Activated CD8-positive, alpha-beta memory T cell treated with anti-CD3 and anti-CD28 coated beads, Interleukin-2, amount 50 U/mL, for 24 hours (primary cell): ENCODE measurements around the gene DPEP3.
"Not testable (repeated sequence)": the region's sequence is repeated elsewhere in the genome, so short reads cannot be mapped to it uniquely, and the experiment has no call there.

ENCODE experiments used
- DNase-seq: peaks from one replicate; pipeline ENCODE4 v3.0.0-alpha.2; 2020; ENCODE audit errors: extremely low read depth

The DPEP3 gene

DNA sequence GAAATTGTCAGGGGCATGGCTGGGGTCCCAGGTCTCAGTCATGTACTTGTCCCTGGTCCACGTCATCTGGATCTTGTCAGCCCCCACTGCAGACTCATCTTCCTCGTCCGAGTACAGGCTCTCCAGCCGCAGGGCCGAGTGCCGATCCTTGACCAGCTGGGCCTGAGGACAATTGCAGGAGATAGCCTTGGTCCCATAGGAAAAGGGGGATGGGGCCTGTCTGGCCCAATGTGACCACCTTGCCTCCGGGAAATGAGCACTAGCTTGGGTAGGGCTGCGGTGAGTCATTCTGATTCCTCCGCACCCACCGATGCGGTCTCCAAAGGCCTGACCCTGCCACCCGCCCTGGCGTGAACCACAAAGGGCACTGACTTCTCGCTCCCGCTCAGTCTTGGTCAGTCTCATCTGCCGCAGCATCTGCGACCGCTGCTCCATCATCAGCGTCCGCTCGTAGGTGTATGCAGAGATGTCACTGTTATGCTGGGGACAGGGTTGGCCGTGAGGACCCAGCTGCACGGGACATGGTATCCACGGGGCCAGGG lies 34.8 kb downstream of the DPEP3 start:
- no peak for DNase-seq

GRCh38 chr16:67944690-67945391 lies 35.5 kb downstream of the DPEP3 start:
- no peak for DNase-seq

DNA sequence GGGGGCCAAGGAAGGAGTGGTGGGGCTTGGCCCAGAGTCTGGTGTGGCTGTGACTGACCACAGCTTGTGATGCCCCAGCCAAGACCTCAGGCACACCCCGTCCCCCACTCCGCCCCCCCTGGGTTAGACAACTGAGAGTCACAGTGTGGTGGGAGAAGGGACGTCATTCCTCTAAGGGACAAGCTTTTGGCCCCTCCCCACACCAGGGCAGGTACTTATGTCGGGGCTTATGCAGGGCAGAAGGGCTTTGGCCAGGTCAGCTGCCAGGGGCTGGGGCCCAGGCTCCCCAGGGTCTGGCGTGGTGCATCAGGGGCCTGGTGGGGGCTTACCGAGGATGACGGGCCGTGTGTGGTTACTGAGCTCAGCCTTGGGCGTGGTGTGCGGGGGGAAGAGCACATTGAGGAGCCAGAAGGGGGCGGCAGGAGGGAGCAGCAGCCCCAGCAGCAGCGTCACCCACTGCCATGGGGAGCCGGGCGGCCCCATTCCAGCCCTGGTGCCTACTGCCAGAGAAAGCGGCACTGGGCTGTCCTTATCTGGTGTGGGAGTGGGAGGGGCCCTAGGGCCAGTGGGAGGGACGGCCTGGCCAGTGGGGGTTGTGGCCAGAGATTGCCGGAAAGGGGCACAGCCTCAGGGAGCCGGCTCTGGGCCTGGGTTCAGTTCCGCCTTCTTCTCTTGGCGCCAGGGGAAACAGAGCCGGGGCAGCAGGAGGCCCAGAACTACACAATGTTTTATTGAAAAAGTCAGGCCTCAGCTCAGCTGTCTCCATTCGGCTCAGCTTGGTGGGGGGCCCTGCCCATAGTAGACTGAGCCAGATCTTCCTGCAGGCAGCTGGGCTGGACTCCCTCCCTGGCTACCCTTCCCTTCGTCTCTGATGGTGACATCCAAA lies 36.4 kb downstream of the DPEP3 start, which contains the start of gene LCAT:
TSS of gene LCAT (minus strand) at position 502 of the 886 bp plus-strand sequence. CDS start at position 483, 19 bp downstream.
- DNase-seq, result no peak

- no peak for DNase-seq
These were observed 37.1 kb downstream of the DPEP3 start for GRCh38 chr16:67943256-67943618.

DNA sequence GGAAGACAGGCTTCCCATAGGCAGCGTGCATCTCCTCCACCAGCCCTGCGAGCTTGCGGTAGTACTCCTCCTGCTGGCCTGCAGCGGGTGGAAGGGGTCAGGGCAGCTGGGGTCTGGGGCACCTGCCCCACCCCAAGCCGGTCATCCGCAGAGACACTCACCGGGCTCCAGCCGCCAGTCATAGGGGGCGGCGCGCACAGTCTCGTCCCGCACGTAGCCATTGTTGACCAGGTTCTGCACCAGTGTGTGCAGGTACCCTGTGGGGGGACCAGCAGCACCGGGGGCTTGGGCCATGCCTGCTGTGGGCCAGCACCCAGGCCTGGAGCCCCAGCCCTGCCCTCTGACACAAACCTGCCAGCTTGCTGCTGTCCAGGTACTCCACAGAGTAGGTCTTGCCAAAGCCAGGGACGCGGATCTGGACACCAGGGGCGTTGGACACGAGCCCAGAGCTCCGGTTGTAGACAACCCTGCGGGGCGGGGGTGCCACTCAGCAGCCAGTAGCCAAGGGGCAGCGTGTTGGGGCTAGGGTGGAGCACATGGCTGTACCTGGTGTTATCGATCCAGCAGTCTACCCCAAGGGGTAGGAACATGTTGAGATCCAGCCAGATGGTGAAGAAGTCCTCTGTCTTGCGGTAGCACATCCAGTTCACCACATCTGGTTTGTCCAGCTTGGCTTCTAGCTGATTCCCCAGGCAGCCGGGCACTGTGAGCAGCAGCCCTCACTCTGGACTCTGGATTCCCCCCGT lies 37.6 kb downstream of the DPEP3 start:
- DNase-seq, result no peak

- DNase-seq, result no peak
These were observed 38.1 kb downstream of the DPEP3 start for GRCh38 chr16:67942200-67942509.

DNA sequence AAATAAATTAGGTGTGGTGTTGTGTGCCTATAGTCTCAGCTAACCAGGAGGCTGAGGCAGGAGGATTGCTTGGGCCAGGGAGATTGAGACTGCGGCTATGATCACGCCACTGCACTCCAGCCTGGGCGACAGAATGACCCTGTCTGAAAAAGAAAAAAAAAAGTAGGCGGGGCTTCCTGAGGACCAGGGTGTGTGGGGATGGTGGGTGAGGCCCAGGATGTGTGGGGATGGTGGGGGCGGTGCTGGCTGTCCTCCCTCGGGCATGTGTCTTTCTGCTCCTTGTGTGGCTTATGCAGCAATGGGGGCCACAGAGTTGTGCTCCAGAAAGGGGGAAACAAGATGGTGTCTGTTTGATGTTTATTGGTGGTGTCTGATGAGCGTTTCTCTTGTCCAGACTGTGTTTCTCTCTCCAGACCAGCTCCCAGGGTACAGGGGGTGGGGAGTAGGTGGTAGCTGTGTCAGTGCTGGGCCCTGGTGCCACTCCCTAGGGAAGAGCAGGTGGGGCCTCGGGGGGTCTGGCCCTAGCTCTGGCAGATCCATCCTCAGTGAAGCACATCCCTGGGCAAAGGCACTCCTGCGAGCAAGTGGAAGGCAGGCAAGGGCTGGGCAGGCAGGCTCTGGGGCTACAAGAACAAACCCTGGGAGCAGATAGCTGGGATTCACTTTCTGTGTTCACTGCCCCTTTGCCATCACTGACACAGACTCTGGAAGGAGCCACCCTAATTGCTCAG lies 38.7 kb downstream of the DPEP3 start:
- DNase-seq, result no peak

GRCh38 chr16:67940446-67941089 lies 39.7 kb downstream of the DPEP3 start:
- DNase-seq, result no peak

- no peak for DNase-seq
These were observed 40.5 kb downstream of the DPEP3 start for GRCh38 chr16:67939507-67940445.

- not testable (repeated sequence) for DNase-seq
These were observed 42.6 kb downstream of the DPEP3 start for GRCh38 chr16:67937713-67938112.

DNA sequence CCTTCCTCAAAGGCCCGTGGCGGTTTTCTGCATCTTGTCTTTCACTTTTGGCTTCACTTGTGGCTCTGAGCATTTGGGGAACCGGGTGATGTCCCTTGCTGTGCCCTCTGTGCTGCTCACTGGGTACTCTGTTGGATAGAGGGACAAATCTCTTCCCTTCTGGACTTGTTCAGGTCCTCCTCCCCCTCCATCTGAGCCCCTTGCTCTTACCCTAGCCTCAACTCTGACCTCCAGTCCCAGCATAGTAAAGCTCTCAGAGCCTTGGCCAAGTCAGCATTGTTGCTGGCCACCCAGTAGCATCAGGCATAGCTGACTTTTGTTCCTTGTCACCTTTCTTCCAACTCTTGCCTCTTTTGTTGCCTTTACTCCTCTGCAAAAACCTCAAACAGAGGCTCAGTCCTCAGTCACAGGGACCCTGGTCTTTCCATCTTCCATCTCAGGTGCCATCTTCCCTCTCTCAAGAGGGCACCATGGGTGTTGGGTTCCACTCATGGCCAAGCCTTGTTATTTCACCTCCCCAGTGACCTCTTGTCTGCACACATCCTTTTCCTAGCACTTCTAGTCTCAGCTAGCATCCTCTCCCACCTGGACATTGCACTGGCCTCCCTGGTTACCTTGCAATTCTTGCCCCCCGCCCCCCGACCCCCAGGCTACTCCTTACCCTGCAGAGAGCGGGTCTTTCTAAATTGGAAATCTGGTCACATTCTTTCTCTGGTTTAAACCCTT lies 43.3 kb downstream of the DPEP3 start:
- peak; percentile 51 for DNase-seq

- DNase-seq, result no peak
These were observed 44.0 kb downstream of the DPEP3 start, which contains the start of gene PSMB10 for GRCh38 chr16:67936124-67936879. TSS of gene PSMB10 (minus strand) at chr16:67936850. CDS start at chr16:67936749, 101 bp downstream.

DNA sequence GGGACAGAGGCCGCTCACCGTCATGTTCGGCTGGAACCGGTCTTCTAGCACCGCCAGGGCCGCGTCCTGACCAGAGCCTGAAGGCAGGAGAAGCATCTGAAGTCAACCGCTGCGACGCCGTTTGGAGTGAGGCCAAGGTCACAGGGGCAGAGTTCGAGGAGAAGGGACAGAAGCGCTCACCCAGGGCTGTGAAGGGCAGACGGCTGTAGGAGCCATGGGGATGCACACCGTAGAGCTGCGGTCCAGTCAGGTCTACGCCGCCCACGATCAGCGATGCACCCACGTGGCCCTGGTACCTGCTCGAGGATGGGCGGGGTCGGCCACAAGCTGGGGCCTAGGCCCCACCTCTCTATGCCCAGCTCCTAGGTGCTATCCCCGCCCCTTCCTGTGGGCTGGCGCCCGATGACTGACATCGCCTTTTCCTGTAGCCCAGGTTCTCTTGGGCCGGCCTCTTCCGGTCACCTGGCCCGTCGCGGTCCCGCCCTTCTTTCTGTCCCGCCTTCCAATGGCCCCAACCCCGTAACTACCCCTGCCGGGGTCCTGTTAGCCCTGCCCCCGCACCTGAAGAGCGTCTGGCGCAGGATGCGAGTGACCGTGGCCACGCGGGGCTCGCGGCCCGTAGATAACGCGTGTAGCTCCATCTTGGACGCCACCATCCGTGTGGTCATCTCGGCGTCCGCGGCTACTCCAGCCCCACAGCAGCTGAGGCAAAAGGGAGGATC lies 44.7 kb downstream of the DPEP3 start:
- DNase-seq, result peak; percentile 93

GRCh38 chr16:67935101-67935401 lies 45.2 kb downstream of the DPEP3 start:
- DNase-seq, result no peak

DNA sequence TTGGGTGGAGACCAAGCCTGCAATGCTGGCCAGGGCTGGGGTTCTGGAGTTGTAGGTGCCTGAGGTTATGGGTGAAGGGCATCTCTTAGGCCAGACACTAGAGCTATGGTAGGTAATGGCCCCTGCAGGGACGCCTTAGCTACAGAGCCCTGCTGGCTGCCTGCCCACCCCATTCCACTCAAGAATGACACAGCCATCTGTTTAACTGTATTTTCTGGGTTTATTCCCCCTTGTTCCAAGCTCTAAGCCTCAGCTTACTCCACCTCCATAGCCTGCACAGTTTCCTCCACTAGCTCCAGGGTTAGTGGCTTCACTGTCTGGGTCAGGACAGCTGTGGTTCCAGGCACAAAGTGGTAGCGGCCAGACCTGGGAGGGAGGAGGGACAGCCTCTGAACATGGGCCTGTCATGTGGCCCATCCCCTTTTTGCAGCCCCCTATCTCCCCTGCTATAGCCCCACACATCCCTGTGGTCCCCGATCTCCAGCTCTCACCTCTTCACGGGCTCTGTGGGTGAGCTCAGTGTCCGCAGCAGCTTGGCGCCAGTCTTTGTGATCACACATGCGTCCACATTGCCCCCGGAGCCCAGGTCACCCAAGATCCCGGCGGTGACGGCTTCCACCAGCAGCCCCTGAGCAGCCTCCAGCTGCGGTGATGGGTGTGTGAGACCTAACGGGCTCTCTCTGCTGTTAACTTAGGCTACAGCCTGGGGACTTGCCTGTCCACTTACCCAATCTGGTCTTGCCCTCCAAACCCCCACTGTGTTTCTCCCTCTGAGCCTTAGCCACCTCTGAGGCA lies 45.8 kb downstream of the DPEP3 start:
- DNase-seq, result no peak

- DNase-seq, result no peak
These were observed 46.5 kb downstream of the DPEP3 start for GRCh38 chr16:67933805-67934204.

DNA sequence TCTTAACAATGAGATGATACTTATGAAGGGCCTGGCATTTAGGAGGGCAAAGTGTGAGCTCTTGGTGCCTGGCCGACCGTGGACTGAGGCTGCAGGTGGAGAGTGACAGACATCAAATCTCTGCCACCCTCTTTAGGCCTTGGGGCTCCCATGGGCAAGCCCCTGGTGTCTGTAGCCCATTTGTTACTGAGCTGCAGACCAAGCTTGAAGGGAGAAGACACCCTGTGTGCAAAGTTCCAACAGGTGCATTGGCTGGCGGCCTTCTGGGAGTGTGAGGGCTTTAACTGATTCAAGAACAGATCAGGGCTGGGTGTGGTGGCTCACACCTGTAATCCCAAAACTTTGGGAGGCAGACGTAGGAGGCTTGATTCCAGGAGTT lies 47.8 kb downstream of the DPEP3 start:
- no peak for DNase-seq
